AG10803 (cell line): ENCODE data around the gene SV2C.

ENCODE experiments used
- DNase-seq: peaks from one replicate; pipeline ENCODE4 v3.0.0; 2010; ENCODE audit warnings: low read depth
- H3K4me3 ChIP-seq: 2 replicates; pipeline ENCODE4 v1.5.1; 2011; ENCODE audit warnings: mild to moderate bottlenecking, low read length, control low read depth
- TF ChIP-seq, protein P1 (sequence below): conservative IDR thresholded peaks from 2 replicates; pipeline ENCODE4 v1.5.1; 2011; ENCODE audit warnings: mild to moderate bottlenecking, low read length, control low read depth, inconsistent platforms

Gene SV2C

DNA sequence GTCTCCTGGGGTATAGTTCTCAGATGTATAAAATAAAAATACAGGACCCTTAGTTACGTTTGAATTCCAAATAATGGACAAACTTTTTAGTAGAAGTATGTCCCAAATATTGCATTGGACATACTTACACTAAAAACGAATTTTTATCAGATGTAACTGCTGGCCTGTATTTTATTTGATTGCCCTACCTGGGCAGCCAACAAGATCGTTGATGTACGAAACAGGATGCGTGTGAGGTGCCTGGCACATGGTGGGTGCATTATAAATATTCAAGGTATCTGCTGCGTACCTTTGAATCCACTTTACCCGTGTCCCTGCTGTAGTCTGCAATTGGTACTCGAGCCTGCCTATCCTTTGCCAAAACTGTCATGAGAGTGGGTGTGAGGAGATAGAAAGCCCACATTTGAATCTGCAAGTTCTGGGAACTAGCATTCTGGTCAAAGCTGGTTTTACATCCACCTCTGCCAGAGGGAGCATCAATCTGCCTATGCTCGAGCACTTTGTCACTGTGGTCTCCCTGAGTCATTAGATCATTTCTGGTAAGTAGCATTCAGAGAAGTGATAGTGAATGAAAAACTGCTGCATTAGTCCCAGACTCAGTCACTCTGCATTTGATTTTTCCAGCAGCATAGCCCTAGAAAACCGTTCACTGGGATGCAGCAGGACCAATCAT is 186.2 kb downstream of the SV2C start:
- no peak for DNase-seq
- H3K4me3 ChIP-seq, result no peak overlapping the region
- TF ChIP-seq, protein P1, sequence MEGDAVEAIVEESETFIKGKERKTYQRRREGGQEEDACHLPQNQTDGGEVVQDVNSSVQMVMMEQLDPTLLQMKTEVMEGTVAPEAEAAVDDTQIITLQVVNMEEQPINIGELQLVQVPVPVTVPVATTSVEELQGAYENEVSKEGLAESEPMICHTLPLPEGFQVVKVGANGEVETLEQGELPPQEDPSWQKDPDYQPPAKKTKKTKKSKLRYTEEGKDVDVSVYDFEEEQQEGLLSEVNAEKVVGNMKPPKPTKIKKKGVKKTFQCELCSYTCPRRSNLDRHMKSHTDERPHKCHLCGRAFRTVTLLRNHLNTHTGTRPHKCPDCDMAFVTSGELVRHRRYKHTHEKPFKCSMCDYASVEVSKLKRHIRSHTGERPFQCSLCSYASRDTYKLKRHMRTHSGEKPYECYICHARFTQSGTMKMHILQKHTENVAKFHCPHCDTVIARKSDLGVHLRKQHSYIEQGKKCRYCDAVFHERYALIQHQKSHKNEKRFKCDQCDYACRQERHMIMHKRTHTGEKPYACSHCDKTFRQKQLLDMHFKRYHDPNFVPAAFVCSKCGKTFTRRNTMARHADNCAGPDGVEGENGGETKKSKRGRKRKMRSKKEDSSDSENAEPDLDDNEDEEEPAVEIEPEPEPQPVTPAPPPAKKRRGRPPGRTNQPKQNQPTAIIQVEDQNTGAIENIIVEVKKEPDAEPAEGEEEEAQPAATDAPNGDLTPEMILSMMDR, result no peak

- no peak overlapping the region for H3K4me3 ChIP-seq
- TF ChIP-seq, protein P1, result no peak
- DNase-seq, result no peak
Measured at GRCh38 chr5:76269932-76270610, 186.9 kb downstream of the SV2C start.

DNA sequence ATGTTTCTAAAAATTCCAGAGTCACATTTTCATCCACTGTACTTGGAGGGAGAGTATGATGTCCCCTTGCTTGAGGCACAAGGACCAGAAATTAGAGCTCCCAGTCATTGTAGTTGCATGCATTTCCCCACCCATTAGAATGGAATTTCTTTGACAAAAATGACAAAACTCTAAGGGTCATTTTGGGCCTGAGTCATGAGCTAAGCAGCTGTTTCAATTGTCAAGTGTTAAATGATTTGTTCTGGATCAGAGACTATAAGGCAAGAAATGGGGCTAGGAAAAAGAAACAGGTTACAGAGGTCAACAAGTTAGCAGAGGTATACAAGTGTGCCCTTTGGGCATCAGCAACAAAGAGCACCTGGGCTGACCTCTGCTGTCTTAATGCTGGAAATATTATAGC is 188.7 kb downstream of the SV2C start:
- no peak for DNase-seq
- TF ChIP-seq, protein P1, result no peak
- H3K4me3 ChIP-seq, result no peak overlapping the region

GRCh38 chr5:76273206-76273885 is 190.2 kb downstream of the SV2C start:
- H3K4me3 ChIP-seq, result no peak overlapping the region
- DNase-seq, result no peak
- TF ChIP-seq, protein P1, result no peak

DNA sequence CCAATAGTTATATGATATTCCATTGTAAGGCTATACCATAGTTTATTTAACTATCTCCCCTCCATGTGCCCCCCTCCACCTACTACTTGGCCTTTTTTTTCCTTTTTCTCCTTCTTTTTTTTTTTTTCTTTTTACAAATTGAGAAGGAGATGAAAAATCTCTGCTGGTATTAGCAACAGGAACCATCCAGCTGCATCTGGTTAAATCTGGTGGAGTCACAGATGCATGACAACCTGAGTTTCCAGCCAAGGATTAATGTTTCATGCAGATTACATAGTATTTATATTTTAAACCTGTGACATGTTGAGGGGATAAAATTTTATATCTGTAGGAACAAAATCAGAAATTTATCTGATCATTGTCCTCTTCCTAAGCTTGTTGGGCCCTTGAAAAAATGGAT is 191.4 kb downstream of the SV2C start:
- TF ChIP-seq, protein P1, result no peak
- no peak overlapping the region for H3K4me3 ChIP-seq
- no peak for DNase-seq

DNA sequence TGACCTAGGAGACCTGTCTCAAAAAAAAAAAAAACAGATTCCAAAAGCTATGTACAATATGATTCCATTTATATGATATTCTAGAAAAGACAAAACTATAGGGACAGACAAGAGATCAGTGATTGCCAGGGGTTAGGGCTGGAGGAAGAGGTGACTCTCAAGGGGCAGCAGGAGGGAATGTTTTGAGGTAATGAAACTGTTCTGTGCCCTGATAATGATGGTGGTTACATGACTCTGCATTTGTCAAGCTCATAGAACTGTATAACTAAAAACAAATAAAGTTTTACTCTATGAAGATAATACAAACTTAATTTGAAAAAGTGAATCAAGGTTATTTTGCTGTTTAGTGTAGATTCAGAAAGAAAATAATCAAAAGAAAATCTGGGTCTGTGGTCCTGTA is 194.6 kb downstream of the SV2C start:
- H3K4me3 ChIP-seq, result no peak overlapping the region
- TF ChIP-seq, protein P1, result no peak
- no peak for DNase-seq
